H9 (cell line): Measurements from ENCODE around the gene SRP9. TPM values are rescaled to one million over a fixed set of nuclear protein-coding genes. Genes with fewer than 3 reads are reported as not detected.

Experiments used
- DNase-seq: peaks from one replicate; pipeline ENCODE4 v3.0.0-alpha.2; 2017
- H2AFZ ChIP-seq: one replicate; pipeline ENCODE4 v1.6.1; 2013; ENCODE audit warnings: mild to moderate bottlenecking, low read length, control low read depth, moderate library complexity
- H2AK5ac ChIP-seq: 2 replicates; pipeline ENCODE4 v1.6.1; 2013; ENCODE audit warnings: low read length, control low read depth, mixed read lengths; ENCODE audit not compliant: insufficient read length
- H2BK120ac ChIP-seq: one replicate; pipeline ENCODE4 v1.6.1; 2013; ENCODE audit warnings: low read depth, mild to moderate bottlenecking, low read length, control low read depth, inconsistent platforms; ENCODE audit not compliant: poor library complexity, severe bottlenecking
- H2BK12ac ChIP-seq: 2 replicates; pipeline ENCODE4 v1.6.1; 2013; ENCODE audit warnings: low read length, control low read depth, mixed read lengths, low read depth; ENCODE audit not compliant: insufficient read length
- H2BK15ac ChIP-seq: 2 replicates; pipeline ENCODE4 v1.6.1; 2013; ENCODE audit warnings: low read depth, low read length, control low read depth
- H2BK20ac ChIP-seq: one replicate; pipeline ENCODE4 v1.6.1; 2013; ENCODE audit warnings: low read depth, mild to moderate bottlenecking, low read length, control low read depth, inconsistent platforms; ENCODE audit not compliant: poor library complexity, severe bottlenecking
- H2BK5ac ChIP-seq: 2 replicates; pipeline ENCODE4 v1.6.1; 2013; ENCODE audit warnings: low read length, control low read depth, mixed read lengths; ENCODE audit not compliant: insufficient read length
- H3K14ac ChIP-seq: 2 replicates; pipeline ENCODE4 v1.6.1; 2013; ENCODE audit warnings: low read length, control low read depth; ENCODE audit not compliant: insufficient read depth
- H3K18ac ChIP-seq: 2 replicates; pipeline ENCODE4 v1.6.1; 2013; ENCODE audit warnings: low read depth, mild to moderate bottlenecking, mixed read lengths, low read length, control low read depth; ENCODE audit not compliant: insufficient read length
- H3K23ac ChIP-seq: 2 replicates; pipeline ENCODE4 v1.6.1; 2013; ENCODE audit warnings: low read length, control low read depth, mixed read lengths, low read depth; ENCODE audit not compliant: insufficient read length
- H3K23me2 ChIP-seq: 2 replicates; pipeline ENCODE4 v1.6.1; 2013; ENCODE audit warnings: low read depth, mild to moderate bottlenecking, mixed read lengths, low read length, control low read depth; ENCODE audit not compliant: insufficient read length, poor library complexity, severe bottlenecking
- H3K27ac ChIP-seq: 2 replicates; pipeline ENCODE4 v1.5.1; 2013; ENCODE audit warnings: low read length, control low read depth, mixed read lengths, low read depth; ENCODE audit not compliant: insufficient read length
- H3K27me3 ChIP-seq: 2 replicates; pipeline ENCODE4 v1.6.1; 2013; ENCODE audit warnings: low read length, control low read depth, inconsistent platforms; ENCODE audit not compliant: insufficient read depth
- H3K4ac ChIP-seq: 2 replicates; pipeline ENCODE4 v1.6.1; 2013; ENCODE audit warnings: low read depth, mild to moderate bottlenecking, control low read depth, inconsistent platforms, low read length, moderate library complexity
- H3K4me1 ChIP-seq: 2 replicates; pipeline ENCODE4 v1.6.1; 2013; ENCODE audit warnings: low read length, control low read depth, inconsistent platforms; ENCODE audit not compliant: insufficient read depth
- H3K4me2 ChIP-seq: 2 replicates; pipeline ENCODE4 v1.6.1; 2013; ENCODE audit warnings: low read length, control low read depth, mixed read lengths; ENCODE audit not compliant: insufficient read length, insufficient read depth
- H3K56ac ChIP-seq: 2 replicates; pipeline ENCODE4 v1.6.1; 2013; ENCODE audit warnings: low read depth, mild to moderate bottlenecking, mixed read lengths, low read length, control low read depth; ENCODE audit not compliant: insufficient read length
- H3K79me1 ChIP-seq: 2 replicates; pipeline ENCODE4 v1.6.1; 2013; ENCODE audit warnings: low read depth, mild to moderate bottlenecking, moderate library complexity, low read length, control low read depth, inconsistent platforms; ENCODE audit not compliant: insufficient read depth, poor library complexity, severe bottlenecking
- H3K79me2 ChIP-seq: 2 replicates; pipeline ENCODE4 v1.6.1; 2013; ENCODE audit warnings: low read length, control low read depth, inconsistent platforms; ENCODE audit not compliant: insufficient read depth
- H3K9ac ChIP-seq: 2 replicates; pipeline ENCODE4 v1.6.1; 2013; ENCODE audit warnings: low read length, control low read depth, mixed read lengths; ENCODE audit not compliant: insufficient read length; ENCODE audit errors: extremely low read depth
- H3K9me3 ChIP-seq: one replicate; pipeline ENCODE4 v1.6.1; 2013; ENCODE audit warnings: low read depth, low read length, inconsistent platforms; ENCODE audit not compliant: control insufficient read depth
- H3T11ph ChIP-seq: one replicate; pipeline ENCODE4 v1.6.1; 2013; ENCODE audit warnings: mild to moderate bottlenecking, low read length, control low read depth, inconsistent platforms
- H4K20me1 ChIP-seq: one replicate; pipeline ENCODE4 v1.6.1; 2013; ENCODE audit not compliant: control insufficient read depth, insufficient read length, insufficient read depth
- H4K5ac ChIP-seq: 2 replicates; pipeline ENCODE4 v1.6.1; 2013; ENCODE audit warnings: low read depth, mild to moderate bottlenecking, mixed read lengths, low read length, control low read depth; ENCODE audit not compliant: insufficient read length
- H4K8ac ChIP-seq: replicated peaks from 2 replicates; pipeline ENCODE4 v1.6.1; 2013; ENCODE audit warnings: low read length, control low read depth, mixed read lengths, low read depth; ENCODE audit not compliant: insufficient read length
- H4K91ac ChIP-seq: 2 replicates; pipeline ENCODE4 v1.6.1; 2013; ENCODE audit warnings: low read depth, mild to moderate bottlenecking, moderate library complexity, mixed read lengths, low read length, control low read depth; ENCODE audit not compliant: insufficient read length
- H3K27ac Mint-ChIP-seq, 3 experiments: 2 replicates in 2 of 3; 3 replicates in 1 of 3; pipeline ENCODE4 v1.8.0; 2020 to 2021; ENCODE audit warnings: mixed read lengths in 3 of 3, mild to moderate bottlenecking in 1 of 3, moderate library complexity in 1 of 3
- H3K27me3 Mint-ChIP-seq: 2 replicates; pipeline ENCODE4 v1.8.0; 2021; ENCODE audit warnings: low read depth, mild to moderate bottlenecking, moderate library complexity, mixed read lengths
- H3K36me3 Mint-ChIP-seq, 3 experiments: 2 replicates in 2 of 3; 3 replicates in 1 of 3; pipeline ENCODE4 v1.8.0; 2020 to 2021; ENCODE audit warnings: low read depth in 3 of 3, mixed read lengths in 3 of 3; ENCODE audit not compliant: insufficient read depth in 1 of 3
- H3K4me1 Mint-ChIP-seq, 2 experiments: 2 replicates each; pipeline ENCODE4 v1.8.0; 2020; ENCODE audit warnings: mixed read lengths in 2 of 2
- H3K4me3 Mint-ChIP-seq, 2 experiments: 2 replicates in 1 of 2; 3 replicates in 1 of 2; pipeline ENCODE4 v1.8.0; 2020 to 2021; ENCODE audit warnings: mild to moderate bottlenecking in 2 of 2, mixed read lengths in 2 of 2, moderate library complexity in 1 of 2
- H3K9me3 Mint-ChIP-seq, 2 experiments: 2 replicates in 1 of 2; 3 replicates in 1 of 2; pipeline ENCODE4 v1.8.0; 2020; ENCODE audit warnings: mild to moderate bottlenecking in 2 of 2, mixed read lengths in 2 of 2, moderate library complexity in 1 of 2
- WGBS: extraction: QIAGEN DNeasy Blood & Tissue Kit; methylation state at CpG from one replicate; pipeline ENCODE4 v1.1.7; 2013; ENCODE audit warnings: missing lambda C conversion rate, low lambda C conversion rate, mixed read lengths; ENCODE audit not compliant: insufficient read length; ENCODE audit errors: extremely low coverage; 5-methylcytosine and 5-hydroxymethylcytosine counted together
- total RNA-seq: library from RNA; stranded (reverse); gene quantifications from 2 replicates; pipeline ENCODE4 v1.2.1, GENCODE V29; 2021
- TF ChIP-seq, protein P1 (sequence below): fragments of 200-600 bp; sonication (generic); conservative IDR thresholded peaks from 3 replicates; pipeline ENCODE4 v1.8.0; 2021; ENCODE audit warnings: antibody characterized with exemption, mild to moderate bottlenecking

The SRP9 gene
- total RNA-seq, 1 experiment from 2014 or later = 403 TPM

GRCh38 chr1:225744745-225745144, 32.9 kb upstream of the SRP9 start:
- H3K4me1 Mint-ChIP-seq = peaks cover 21 to 25% of the 10 kb centered on the region in 2 experiments
- H3K9me3 Mint-ChIP-seq = no peaks in the 10 kb centered on the region; a peak in 1 of 5 replicates
- Histone ChIP-seq H2BK5ac (no peak overlapping the region), H3K9ac (no peak overlapping the region), H3K14ac (no peak overlapping the region), H3K23me2 (no peaks in the 10 kb centered on the region), H3K56ac (no peak overlapping the region), H3K4me2 (no peak overlapping the region), H2BK15ac (no peak overlapping the region), H3K9me3 (no peaks in the 10 kb centered on the region), H3K27me3 (no peaks in the 10 kb centered on the region; the same call in 1 of the 2 replicates), H3T11ph (no peak overlapping the region), H3K18ac (no peak overlapping the region), H2AFZ (no peak overlapping the region), H3K4ac (no peak overlapping the region), H4K91ac (no peak overlapping the region), H3K27ac (no peak overlapping the region), H2AK5ac (no peak overlapping the region), H2BK120ac (no peak overlapping the region), H3K23ac (no peak overlapping the region), H4K5ac (no peak overlapping the region), H3K4me1 (no peaks in the 10 kb centered on the region; the same call in 1 of the 2 replicates), H3K79me1 (no peaks in the 10 kb centered on the region), H4K8ac (no peak overlapping the region), H3K79me2 (no peaks in the 10 kb centered on the region), H2BK12ac (no peak overlapping the region), H4K20me1 (no peaks in the 10 kb centered on the region), H2BK20ac (no peak overlapping the region)
- peaks cover 65% of the 10 kb centered on the region for H3K27me3 Mint-ChIP-seq
- no peak overlapping the region for H3K27ac Mint-ChIP-seq
- no peaks in the 10 kb centered on the region for H3K36me3 Mint-ChIP-seq
- no peak for DNase-seq
- WGBS = no CpG with 5 or more reads among the region's 2 CpGs
- peak overlapping the region in 1 of 2 experiments; percentile 55; a peak in 1 of 5 replicates for H3K4me3 Mint-ChIP-seq
- TF ChIP-seq, protein P1, sequence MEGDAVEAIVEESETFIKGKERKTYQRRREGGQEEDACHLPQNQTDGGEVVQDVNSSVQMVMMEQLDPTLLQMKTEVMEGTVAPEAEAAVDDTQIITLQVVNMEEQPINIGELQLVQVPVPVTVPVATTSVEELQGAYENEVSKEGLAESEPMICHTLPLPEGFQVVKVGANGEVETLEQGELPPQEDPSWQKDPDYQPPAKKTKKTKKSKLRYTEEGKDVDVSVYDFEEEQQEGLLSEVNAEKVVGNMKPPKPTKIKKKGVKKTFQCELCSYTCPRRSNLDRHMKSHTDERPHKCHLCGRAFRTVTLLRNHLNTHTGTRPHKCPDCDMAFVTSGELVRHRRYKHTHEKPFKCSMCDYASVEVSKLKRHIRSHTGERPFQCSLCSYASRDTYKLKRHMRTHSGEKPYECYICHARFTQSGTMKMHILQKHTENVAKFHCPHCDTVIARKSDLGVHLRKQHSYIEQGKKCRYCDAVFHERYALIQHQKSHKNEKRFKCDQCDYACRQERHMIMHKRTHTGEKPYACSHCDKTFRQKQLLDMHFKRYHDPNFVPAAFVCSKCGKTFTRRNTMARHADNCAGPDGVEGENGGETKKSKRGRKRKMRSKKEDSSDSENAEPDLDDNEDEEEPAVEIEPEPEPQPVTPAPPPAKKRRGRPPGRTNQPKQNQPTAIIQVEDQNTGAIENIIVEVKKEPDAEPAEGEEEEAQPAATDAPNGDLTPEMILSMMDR = no peak
